ENCODE results near the gene SH3BGRL2. TPM values are rescaled to one million over a fixed set of nuclear protein-coding genes. Genes with fewer than 3 reads are reported as not detected.

Gene SH3BGRL2
- total RNA-seq, 4 donors from 2014 or later: 24.4 to 52.3 (median 33.2) TPM

- ATAC-seq: no peak
- 94 to 98% methylated on average over 6 to 7 of the region's 7 CpGs for WGBS, 2 donors (ENCODE audit: low coverage in 1 of 2)
- H3K36me3 ChIP-seq: peaks cover 0 to 7% of the 10 kb centered on the region in 2 donors
- no peak for TF ChIP-seq POLR2AphosphoS5 (IDR thresholded peaks at IDR 0.05)
- TF ChIP-seq POLR2A (IDR thresholded peaks at IDR 0.05): no peak
- no peak for TF ChIP-seq CTCF (IDR thresholded peaks at IDR 0.05)
- no peak for TF ChIP-seq EP300 (IDR thresholded peaks at IDR 0.05)
- no peaks in the 10 kb centered on the region for H3K4me1 ChIP-seq
- H3K9me3 ChIP-seq: no peaks in the 10 kb centered on the region
- H3K27me3 ChIP-seq: no peaks in the 10 kb centered on the region
- no peak overlapping the region for H3K27ac ChIP-seq
- no peak overlapping the region for H3K4me3 ChIP-seq
Measured at GRCh38 chr6:79699606-79700005, 68.5 kb downstream of the SH3BGRL2 start.

GRCh38 chr6:79702691-79703090 is 71.6 kb downstream of the SH3BGRL2 start:
- no peak for ATAC-seq
- Histone ChIP-seq H3K4me1 (no peaks in the 10 kb centered on the region), H3K27ac (no peak overlapping the region), H3K36me3 (peaks cover 0 to 7% of the 10 kb centered on the region in 2 donors), H3K4me3 (no peak overlapping the region), H3K9me3 (no peaks in the 10 kb centered on the region), H3K27me3 (no peaks in the 10 kb centered on the region)
- 87 to 89% methylated on average over 4 to 5 of the region's 5 CpGs for WGBS, 2 donors (ENCODE audit: low coverage in 1 of 2)
- TF ChIP-seq POLR2A (IDR thresholded peaks at IDR 0.05) (no peak), EP300 (IDR thresholded peaks at IDR 0.05) (no peak), CTCF (IDR thresholded peaks at IDR 0.05) (no peak), POLR2AphosphoS5 (IDR thresholded peaks at IDR 0.05) (no peak)

GRCh38 chr6:79704200-79704599 is 73.1 kb downstream of the SH3BGRL2 start:
- no peak for TF ChIP-seq CTCF (IDR thresholded peaks at IDR 0.05)
- no peak for TF ChIP-seq POLR2A (IDR thresholded peaks at IDR 0.05)
- no peak for TF ChIP-seq EP300 (IDR thresholded peaks at IDR 0.05)
- TF ChIP-seq POLR2AphosphoS5 (IDR thresholded peaks at IDR 0.05): no peak
- 83 to 91% methylated on average over 1 to 2 of the region's 2 CpGs for WGBS, 2 donors (ENCODE audit: low coverage in 1 of 2)

GRCh38 chr6:79705456-79705995 is 74.4 kb downstream of the SH3BGRL2 start:
- H3K27me3 ChIP-seq: no peaks in the 10 kb centered on the region
- no peak overlapping the region for H3K27ac ChIP-seq
- H3K4me1 ChIP-seq: no peaks in the 10 kb centered on the region
- no peak overlapping the region for H3K4me3 ChIP-seq
- H3K36me3 ChIP-seq: no peaks in the 10 kb centered on the region
- TF ChIP-seq CTCF (IDR thresholded peaks at IDR 0.05): no peak
- TF ChIP-seq EP300 (IDR thresholded peaks at IDR 0.05): no peak
- no peak for TF ChIP-seq POLR2AphosphoS5 (IDR thresholded peaks at IDR 0.05)
- no peak for TF ChIP-seq POLR2A (IDR thresholded peaks at IDR 0.05)
- ATAC-seq: no peak
- 76 to 89% methylated on average over 5 of the region's 5 CpGs for WGBS, 2 donors (ENCODE audit: low coverage in 1 of 2)
- no peaks in the 10 kb centered on the region for H3K9me3 ChIP-seq

More at GRCh38 chr6:79704200-79704599, 73.1 kb downstream of the SH3BGRL2 start:
- no peaks in the 10 kb centered on the region for H3K27me3 ChIP-seq
- no peaks in the 10 kb centered on the region for H3K9me3 ChIP-seq
- no peak for ATAC-seq
- H3K4me3 ChIP-seq: no peak overlapping the region
- H3K36me3 ChIP-seq: peaks cover 0 to 7% of the 10 kb centered on the region in 2 donors
- no peaks in the 10 kb centered on the region for H3K4me1 ChIP-seq
- no peak overlapping the region for H3K27ac ChIP-seq

- Histone ChIP-seq H3K9me3 (no peaks in the 10 kb centered on the region), H3K27me3 (no peaks in the 10 kb centered on the region), H3K4me1 (peaks cover 0 to 7% (median 0%) of the 10 kb centered on the region in 3 donors), H3K27ac (no peak overlapping the region), H3K36me3 (no peaks in the 10 kb centered on the region), H3K4me3 (no peak overlapping the region)
- no peak for ATAC-seq
- no peak for TF ChIP-seq POLR2A (IDR thresholded peaks at IDR 0.05)
- TF ChIP-seq POLR2AphosphoS5 (IDR thresholded peaks at IDR 0.05): no peak
- no peak for TF ChIP-seq EP300 (IDR thresholded peaks at IDR 0.05)
- TF ChIP-seq CTCF (IDR thresholded peaks at IDR 0.05): no peak
- whole genome bisulfite sequencing, 2 donors (ENCODE audit: low coverage in 1 of 2): 94 to 100% methylated on average over 1 to 2 of the region's 3 CpGs
Measured at GRCh38 chr6:79706527-79706926, 75.4 kb downstream of the SH3BGRL2 start.

Data from gastroesophageal sphincter (tissue), 4 donors.